ENCODE measurements around the gene CAMKMT.

Gene CAMKMT

DNA sequence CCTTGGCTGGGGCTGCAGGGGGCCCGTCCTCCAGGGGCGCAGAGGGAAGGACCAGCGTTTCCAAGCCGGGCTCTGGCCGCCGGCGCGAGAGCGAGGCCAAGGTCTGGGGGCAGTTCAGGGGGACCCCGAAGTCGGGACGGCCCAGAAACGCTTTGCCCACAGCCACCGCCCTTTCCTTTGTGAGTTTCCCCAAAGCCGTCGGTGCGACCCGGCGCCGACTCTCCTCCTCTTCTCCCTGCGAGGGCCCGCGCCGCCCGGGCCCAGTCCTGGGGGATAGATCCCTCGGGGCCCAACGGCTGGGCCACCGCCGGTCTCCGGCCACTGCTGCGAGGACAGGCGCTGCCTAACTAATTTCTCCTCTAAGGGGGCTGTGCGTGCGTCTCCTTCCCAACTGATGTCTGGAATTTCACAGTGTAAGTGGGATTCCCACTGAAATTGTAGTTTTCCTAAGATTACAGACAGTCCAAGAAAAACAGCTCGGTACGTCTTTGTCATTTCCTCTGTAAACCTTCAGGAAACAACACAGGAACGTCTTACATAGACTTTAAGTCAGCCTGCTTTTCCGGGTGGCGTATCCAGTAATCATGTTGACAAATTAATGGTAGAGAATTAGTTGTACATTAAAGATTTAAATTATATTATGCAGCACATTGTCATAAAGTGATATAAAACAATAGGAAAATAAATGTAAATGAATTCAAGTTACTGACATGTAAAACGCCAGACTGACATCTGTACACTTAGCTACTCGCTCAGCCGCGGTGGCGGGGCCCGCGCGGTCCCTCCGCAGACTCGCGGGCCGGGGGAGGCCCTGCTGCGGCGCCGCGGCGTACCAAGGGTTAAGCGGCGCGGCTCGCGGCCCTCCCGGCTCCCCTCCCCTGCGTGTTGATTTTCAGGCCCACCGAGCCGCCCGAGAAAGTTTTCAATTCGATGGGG is 440.4 kb downstream of the CAMKMT start:
- H3K36me3 ChIP-seq (ENCODE audit: low read length), result no peaks in the 10 kb centered on the region
- no peaks in the 10 kb centered on the region for H4K20me1 ChIP-seq (ENCODE audit: low read depth, low read length)
- no peaks in the 10 kb centered on the region for H3K27me3 ChIP-seq (ENCODE audit: low read length)
- H3K9me3 ChIP-seq (ENCODE audit: insufficient read depth, low read length), result no peaks in the 10 kb centered on the region
- no peak overlapping the region for H3K9ac ChIP-seq (ENCODE audit: low read length)
- TF ChIP-seq, protein P1, sequence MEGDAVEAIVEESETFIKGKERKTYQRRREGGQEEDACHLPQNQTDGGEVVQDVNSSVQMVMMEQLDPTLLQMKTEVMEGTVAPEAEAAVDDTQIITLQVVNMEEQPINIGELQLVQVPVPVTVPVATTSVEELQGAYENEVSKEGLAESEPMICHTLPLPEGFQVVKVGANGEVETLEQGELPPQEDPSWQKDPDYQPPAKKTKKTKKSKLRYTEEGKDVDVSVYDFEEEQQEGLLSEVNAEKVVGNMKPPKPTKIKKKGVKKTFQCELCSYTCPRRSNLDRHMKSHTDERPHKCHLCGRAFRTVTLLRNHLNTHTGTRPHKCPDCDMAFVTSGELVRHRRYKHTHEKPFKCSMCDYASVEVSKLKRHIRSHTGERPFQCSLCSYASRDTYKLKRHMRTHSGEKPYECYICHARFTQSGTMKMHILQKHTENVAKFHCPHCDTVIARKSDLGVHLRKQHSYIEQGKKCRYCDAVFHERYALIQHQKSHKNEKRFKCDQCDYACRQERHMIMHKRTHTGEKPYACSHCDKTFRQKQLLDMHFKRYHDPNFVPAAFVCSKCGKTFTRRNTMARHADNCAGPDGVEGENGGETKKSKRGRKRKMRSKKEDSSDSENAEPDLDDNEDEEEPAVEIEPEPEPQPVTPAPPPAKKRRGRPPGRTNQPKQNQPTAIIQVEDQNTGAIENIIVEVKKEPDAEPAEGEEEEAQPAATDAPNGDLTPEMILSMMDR (IDR thresholded peaks at IDR 0.05; ENCODE audit: insufficient read depth, low read length, poor library complexity, severe bottlenecking), result no peak
- no peak for TF ChIP-seq EZH2phosphoT487 (conservative IDR thresholded peaks at IDR 0.05; ENCODE audit: low read length)
- H3K4me2 ChIP-seq (ENCODE audit: low read depth, low read length, poor library complexity, severe bottlenecking), result no peak overlapping the region
- H3K79me2 ChIP-seq (ENCODE audit: insufficient read depth, low read length), result no peaks in the 10 kb centered on the region
- no peak overlapping the region for H3K27ac ChIP-seq (ENCODE audit: low read depth, low read length)
- H3K9me2 ChIP-seq (replicated peaks; ENCODE audit: insufficient read depth, low read length), result no peaks in the 10 kb centered on the region
- no peaks in the 10 kb centered on the region for H3F3A ChIP-seq (ENCODE audit: insufficient read depth)
- no peak overlapping the region for H2AFZ ChIP-seq (ENCODE audit: low read depth, low read length, severe bottlenecking)
- H3K4me3 ChIP-seq (ENCODE audit: insufficient read depth, low read length, poor library complexity, severe bottlenecking), result no peak overlapping the region

DNA sequence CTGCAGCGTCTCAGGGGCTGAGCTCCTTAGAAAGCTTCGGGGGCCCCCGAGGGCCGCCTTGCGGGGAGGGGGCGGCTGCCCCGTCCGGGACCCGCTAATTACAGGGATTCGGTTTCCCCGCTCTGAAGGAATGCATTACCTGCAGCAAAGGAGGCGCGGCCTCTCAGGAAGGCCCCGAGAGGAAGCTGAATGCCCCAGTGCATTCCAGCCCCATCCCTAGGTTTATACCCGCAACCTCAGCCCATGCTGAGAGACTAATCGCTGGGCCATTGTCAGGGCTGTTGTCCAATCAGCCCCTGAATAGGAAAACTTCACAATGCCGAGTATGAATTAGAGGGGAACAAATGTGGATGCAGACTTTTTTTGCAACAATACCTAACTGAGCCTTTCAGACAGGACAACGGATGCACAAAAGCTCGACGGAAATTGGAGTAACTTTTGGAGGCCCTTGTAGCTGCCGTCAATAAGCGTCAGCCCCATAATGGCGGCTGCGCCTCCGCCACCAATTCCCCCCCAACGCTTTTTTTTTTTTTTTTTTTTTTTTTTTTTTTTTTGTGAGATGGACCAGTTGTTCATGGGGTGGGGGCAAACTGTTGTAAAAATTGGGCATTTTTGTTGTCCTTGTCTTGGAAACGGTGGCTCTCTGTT is 441.2 kb downstream of the CAMKMT start:
- Histone ChIP-seq H4K20me1 (ENCODE audit: low read depth, low read length) (no peaks in the 10 kb centered on the region), H2AFZ (ENCODE audit: low read depth, low read length, severe bottlenecking) (no peak overlapping the region), H3K4me3 (ENCODE audit: insufficient read depth, low read length, poor library complexity, severe bottlenecking) (no peak overlapping the region), H3K36me3 (ENCODE audit: low read length) (no peaks in the 10 kb centered on the region), H3K9me3 (ENCODE audit: insufficient read depth, low read length) (no peaks in the 10 kb centered on the region), H3K4me2 (ENCODE audit: low read depth, low read length, poor library complexity, severe bottlenecking) (no peak overlapping the region), H3F3A (ENCODE audit: insufficient read depth) (no peaks in the 10 kb centered on the region), H3K27ac (ENCODE audit: low read depth, low read length) (no peak overlapping the region), H3K79me2 (ENCODE audit: insufficient read depth, low read length) (no peaks in the 10 kb centered on the region), H3K9ac (ENCODE audit: low read length) (no peak overlapping the region), H3K27me3 (ENCODE audit: low read length) (no peaks in the 10 kb centered on the region), H3K9me2 (replicated peaks; ENCODE audit: insufficient read depth, low read length) (no peaks in the 10 kb centered on the region)
- TF ChIP-seq EZH2phosphoT487 (conservative IDR thresholded peaks at IDR 0.05; ENCODE audit: low read length), result no peak
- TF ChIP-seq, protein P1 (IDR thresholded peaks at IDR 0.05; ENCODE audit: insufficient read depth, low read length, poor library complexity, severe bottlenecking), result no peak

DNA sequence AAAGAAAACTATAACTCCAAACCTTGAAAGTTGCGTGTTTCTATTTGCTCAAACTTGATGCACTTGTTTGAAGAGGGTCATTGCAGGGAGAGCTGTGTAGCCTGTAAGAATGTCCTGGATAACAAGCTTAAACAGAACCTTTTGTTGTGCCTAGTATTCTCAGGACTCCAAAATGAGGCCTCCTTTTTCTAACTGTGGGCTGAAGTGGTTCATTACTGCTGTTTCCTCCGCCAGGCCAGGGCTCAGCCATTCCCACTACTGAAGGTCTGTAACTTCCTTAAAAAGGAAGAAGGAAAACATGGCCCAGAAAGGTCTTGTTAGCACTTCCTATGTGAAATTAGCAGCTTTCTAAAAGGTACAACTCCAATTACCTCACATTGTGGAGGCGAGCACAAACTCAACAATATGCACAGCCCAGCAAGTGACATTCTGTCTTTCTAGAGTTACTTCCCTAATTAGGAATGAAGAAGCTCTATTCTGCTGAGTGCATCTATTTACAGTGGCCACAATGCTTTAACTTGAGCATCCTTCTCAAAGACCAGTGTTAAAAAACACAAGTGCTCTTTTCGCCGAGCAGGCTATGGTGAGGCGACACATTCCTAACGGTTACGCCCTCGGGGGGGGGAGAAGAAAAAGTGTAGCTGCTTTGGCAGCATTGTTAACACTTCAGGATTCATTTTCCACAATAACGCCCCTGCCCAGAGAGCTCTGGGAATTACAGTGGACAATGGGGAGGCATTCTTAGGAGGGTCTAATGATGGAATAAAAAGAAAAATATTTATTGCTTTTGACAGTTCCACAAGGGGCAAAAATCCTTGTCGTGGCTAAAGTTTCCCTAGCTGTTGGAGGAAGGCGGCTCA is 442.9 kb downstream of the CAMKMT start:
- no peak for TF ChIP-seq EZH2phosphoT487 (conservative IDR thresholded peaks at IDR 0.05; ENCODE audit: low read length)
- TF ChIP-seq, protein P1 (IDR thresholded peaks at IDR 0.05; ENCODE audit: insufficient read depth, low read length, poor library complexity, severe bottlenecking), result no peak
- no peak overlapping the region for H3K4me2 ChIP-seq (ENCODE audit: low read depth, low read length, poor library complexity, severe bottlenecking)
- no peaks in the 10 kb centered on the region for H3K36me3 ChIP-seq (ENCODE audit: low read length)
- H3K27ac ChIP-seq (ENCODE audit: low read depth, low read length), result no peak overlapping the region
- H4K20me1 ChIP-seq (ENCODE audit: low read depth, low read length), result no peaks in the 10 kb centered on the region
- H3K9ac ChIP-seq (ENCODE audit: low read length), result no peak overlapping the region
- H3K9me2 ChIP-seq (replicated peaks; ENCODE audit: insufficient read depth, low read length), result no peaks in the 10 kb centered on the region
- H3F3A ChIP-seq (ENCODE audit: insufficient read depth), result no peaks in the 10 kb centered on the region
- no peaks in the 10 kb centered on the region for H3K27me3 ChIP-seq (ENCODE audit: low read length)
- H3K4me3 ChIP-seq (ENCODE audit: insufficient read depth, low read length, poor library complexity, severe bottlenecking), result no peak overlapping the region
- H2AFZ ChIP-seq (ENCODE audit: low read depth, low read length, severe bottlenecking), result no peak overlapping the region
- no peaks in the 10 kb centered on the region for H3K79me2 ChIP-seq (ENCODE audit: insufficient read depth, low read length)
- H3K9me3 ChIP-seq (ENCODE audit: insufficient read depth, low read length), result no peaks in the 10 kb centered on the region
